Panc1 (cell line): ENCODE results near the gene IAPP. TPM values are rescaled to one million over a fixed set of nuclear protein-coding genes. Genes with fewer than 3 reads are reported as not detected.

Source experiments
- ATAC-seq: fragments of 200-7000 bp; cut with Tn5 transposase; 2 replicates; pipeline ENCODE4 v1.9.1; 2020; ENCODE audit warnings: mild to moderate bottlenecking, moderate library complexity
- BruUV-seq: library from RNA; stranded (reverse); fragments of 400-500 nt; replicated peaks from 2 replicates; lab custom pipeline; 2021; lab: Mats Ljungman, UMichigan
- CTCF ChIA-PET: fragments of 300-600 bp; sonication (Branson Sonifier 250); formaldehyde crosslinking; loops from one replicate; lab custom pipeline; 2022; ENCODE audit warnings: antibody characterized with exemption; lab: Charles Lee
- POLR2A ChIA-PET: fragments of 300-600 bp; sonication (Branson Sonifier 250); formaldehyde crosslinking; loops from one replicate; lab custom pipeline; 2022; ENCODE audit warnings: antibody characterized with exemption; lab: Charles Lee
- DNase-seq: peaks from one replicate; pipeline ENCODE4 v3.0.0-alpha.2; 2010; ENCODE audit warnings: low read depth, low spot score
- H3K27ac ChIP-seq: 2 replicates; pipeline ENCODE4 v1.5.1; 2011; ENCODE audit warnings: mild to moderate bottlenecking, low read length, inconsistent platforms
- H3K27me3 ChIP-seq: fragments of 200-500 bp; sonication (Bioruptor generic); 2 replicates; pipeline ENCODE4 v1.6.0; 2014; ENCODE audit warnings: low read length, inconsistent platforms; ENCODE audit not compliant: control insufficient read depth, insufficient read depth
- H3K36me3 ChIP-seq: fragments of 200-500 bp; sonication (Bioruptor generic); 2 replicates; pipeline ENCODE4 v1.5.1; 2014; ENCODE audit warnings: inconsistent platforms, mild to moderate bottlenecking, low read length, moderate library complexity; ENCODE audit not compliant: control insufficient read depth, insufficient read depth
- H3K4me1 ChIP-seq: 2 replicates; pipeline ENCODE4 v1.5.1; 2011; ENCODE audit warnings: inconsistent platforms, mild to moderate bottlenecking, low read length, moderate library complexity; ENCODE audit not compliant: control insufficient read depth, insufficient read depth
- H3K4me3 ChIP-seq, 2 experiments: 2 replicates each; pipeline ENCODE4 v1.5.1; 2011 to 2012; ENCODE audit warnings: low read depth in 2 of 2, low read length in 2 of 2, mild to moderate bottlenecking in 2 of 2, inconsistent platforms in 1 of 2, moderate library complexity in 1 of 2
- H3K9me3 ChIP-seq: fragments of 200-500 bp; sonication (Bioruptor generic); 2 replicates; pipeline ENCODE4 v1.5.1; 2014; ENCODE audit warnings: low read depth, mild to moderate bottlenecking, inconsistent platforms, low read length, moderate library complexity; ENCODE audit not compliant: control insufficient read depth, insufficient read depth
- CTCF ChIP-seq: fragments of 450-650 bp; IDR thresholded peaks from 2 replicates; pipeline ENCODE4 v1.5.1; 2017; ENCODE audit warnings: mild to moderate bottlenecking
- POLR2AphosphoS5 ChIP-seq: IDR thresholded peaks from 2 replicates; pipeline ENCODE4 v1.6.1; 2012; ENCODE audit warnings: mild to moderate bottlenecking, low read depth, low read length, moderate library complexity
- REST ChIP-seq, 2 experiments: IDR thresholded peaks; 2 replicates each; pipeline ENCODE4 v1.6.1; 2011 to 2012; ENCODE audit warnings: low read depth in 2 of 2, control low read depth in 1 of 2, low read length in 1 of 2, mild to moderate bottlenecking in 1 of 2, moderate library complexity in 1 of 2; ENCODE audit not compliant: insufficient read depth in 1 of 2
- SIN3A ChIP-seq: IDR thresholded peaks from 2 replicates; pipeline ENCODE4 v1.6.1; 2012; ENCODE audit warnings: low read depth, mild to moderate bottlenecking, low read length, moderate library complexity, borderline replicate concordance; ENCODE audit not compliant: insufficient read depth
- TCF7L2 ChIP-seq: IDR thresholded peaks from 2 replicates; pipeline ENCODE4 v1.6.1; 2011; ENCODE audit warnings: mild to moderate bottlenecking, low read depth, low read length, inconsistent platforms
- in situ Hi-C: cut with HindIII; loops from 2 replicates; pipeline ENCODE4 v1.10.0; 2016; ENCODE audit warnings: low sequenced_read_pairs, low pct_unique_long_range_greater_than_20kb
- intact Hi-C: fragments of 100-400 bp; cut with micrococcal nuclease; formaldehyde crosslinking; loops from one replicate; pipeline ENCODE4 v1.10.0; 2022; ENCODE audit not compliant: unreplicated experiment
- total RNA-seq: library from RNA; stranded (reverse); gene quantifications from one replicate; pipeline ENCODE4 v1.2.1, GENCODE V29; 2021; ENCODE audit not compliant: unreplicated experiment

IAPP gene
- total RNA-seq, 1 experiment from 2014 or later = not detected

GRCh38 chr12:21343636-21344035, 29.1 kb upstream of the IAPP start:
- POLR2A ChIA-PET = no interaction called here
- no peaks in the 10 kb centered on the region for H3K4me1 ChIP-seq
- intact Hi-C loops (no loop called here), in situ Hi-C loops (no loop called here)
- TF ChIP-seq POLR2AphosphoS5 = no peak
- TF ChIP-seq CTCF = no peak
- TF ChIP-seq SIN3A = no peak
- TF ChIP-seq REST (IDR thresholded peaks at IDR 0.05; ENCODE audit: insufficient read depth in 1 of 2, low read depth in 2 of 2, low read length in 1 of 2) = no peak
- no peak for TF ChIP-seq TCF7L2
- H3K9me3 ChIP-seq = no peaks in the 10 kb centered on the region
- no peaks in the 10 kb centered on the region for H3K36me3 ChIP-seq
- DNase-seq (no peak), ATAC-seq (no peak)
- BruUV-seq = no TSS peak
- no peaks in the 10 kb centered on the region for H3K27me3 ChIP-seq
- CTCF ChIA-PET = no interaction called here
- H3K4me3 ChIP-seq = no peak overlapping the region
- no peak overlapping the region for H3K27ac ChIP-seq

- ChIA-PET POLR2A (no interaction called here), CTCF (interaction anchor here (0.6 kb wide), 1 partner anchor 34 kb away, joined by 3 read pairs; no protein-coding TSS in a partner anchor)
- H3K36me3 ChIP-seq = no peaks in the 10 kb centered on the region
- in situ Hi-C loops = no loop called here
- intact Hi-C loops = no loop called here
- no peaks in the 10 kb centered on the region for H3K9me3 ChIP-seq
- no peak for DNase-seq
- H3K4me1 ChIP-seq = no peaks in the 10 kb centered on the region
- TF ChIP-seq REST (IDR thresholded peaks at IDR 0.05; ENCODE audit: insufficient read depth in 1 of 2, low read depth in 2 of 2, low read length in 1 of 2) (no peak), TCF7L2 (no peak), SIN3A (no peak), CTCF (no peak), POLR2AphosphoS5 (no peak)
- H3K4me3 ChIP-seq = no peak overlapping the region
- no peak for ATAC-seq
- H3K27ac ChIP-seq = no peak overlapping the region
- no peaks in the 10 kb centered on the region for H3K27me3 ChIP-seq
- no TSS peak for BruUV-seq
These were observed 26.0 kb upstream of the IAPP start for GRCh38 chr12:21346542-21347205.
